ENCODE results near the gene LYRM4. TPM values are rescaled to one million over a fixed set of nuclear protein-coding genes. Genes with fewer than 3 reads are reported as not detected.

LYRM4 gene
- total and polyA plus RNA-seq, 2 experiments from 2014 or later = 51.0 to 62.0 TPM

- Histone ChIP-seq H2AFZ (no peak overlapping the region), H3K4me1 (ENCODE audit: insufficient read depth) (peaks cover 13% of the 10 kb centered on the region), H3K36me3 (ENCODE audit: insufficient read depth) (no peaks in the 10 kb centered on the region), H3K9me2 (ENCODE audit: insufficient read depth) (peaks cover 8% of the 10 kb centered on the region; the same call in 1 of the 2 replicates), H3K27me3 (ENCODE audit: insufficient read depth) (no peaks in the 10 kb centered on the region), H4K20me1 (replicated peaks; ENCODE audit: insufficient read depth) (no peaks in the 10 kb centered on the region; the same call in 1 of the 2 replicates), H3F3A (replicated peaks; ENCODE audit: low read depth) (no peaks in the 10 kb centered on the region), H3K27ac (ENCODE audit: low read depth) (no peak overlapping the region), H3K79me2 (replicated peaks; ENCODE audit: insufficient read depth) (peaks cover 22% of the 10 kb centered on the region), H3K4me3 (no peak overlapping the region), H3K4me2 (no peak overlapping the region)
- no peaks in the 10 kb centered on the region for H3K36me3 Mint-ChIP-seq (ENCODE audit: low read depth)
- no peaks in the 10 kb centered on the region for H3K9me3 Mint-ChIP-seq
- DNase-seq (ENCODE audit: low spot score) (no peak), ATAC-seq (no peak)
- peaks cover 28% of the 10 kb centered on the region for H3K4me1 Mint-ChIP-seq
- no peak overlapping the region for H3K4me3 Mint-ChIP-seq
- H3K27me3 Mint-ChIP-seq (ENCODE audit: insufficient read depth, low read depth, poor library complexity) = peaks cover 2% of the 10 kb centered on the region
- TF ChIP-seq EZH2 (IDR thresholded peaks at IDR 0.05; ENCODE audit: low read depth, unreplicated experiment) (no peak), ZNF114 (CRISPR knock-in tag; IDR thresholded peaks at IDR 0.05) (no peak), STAT1 (IDR thresholded peaks at IDR 0.05; ENCODE audit: unreplicated experiment) (no peak), POLR2AphosphoS5 (IDR thresholded peaks at IDR 0.05; ENCODE audit: low read depth) (no peak), EZH2phosphoT487 (IDR thresholded peaks at IDR 0.05; ENCODE audit: unreplicated experiment) (no peak), CTCF (conservative IDR thresholded peaks at IDR 0.05; ENCODE audit: low read depth in 2 of 2) (no peak), CREB1 (CRISPR knock-in tag; IDR thresholded peaks at IDR 0.05; ENCODE audit: low read depth) (no peak), ZNF331 (CRISPR knock-in tag; IDR thresholded peaks at IDR 0.05; ENCODE audit: low read depth) (no peak)
- TF ChIP-seq, protein P1, sequence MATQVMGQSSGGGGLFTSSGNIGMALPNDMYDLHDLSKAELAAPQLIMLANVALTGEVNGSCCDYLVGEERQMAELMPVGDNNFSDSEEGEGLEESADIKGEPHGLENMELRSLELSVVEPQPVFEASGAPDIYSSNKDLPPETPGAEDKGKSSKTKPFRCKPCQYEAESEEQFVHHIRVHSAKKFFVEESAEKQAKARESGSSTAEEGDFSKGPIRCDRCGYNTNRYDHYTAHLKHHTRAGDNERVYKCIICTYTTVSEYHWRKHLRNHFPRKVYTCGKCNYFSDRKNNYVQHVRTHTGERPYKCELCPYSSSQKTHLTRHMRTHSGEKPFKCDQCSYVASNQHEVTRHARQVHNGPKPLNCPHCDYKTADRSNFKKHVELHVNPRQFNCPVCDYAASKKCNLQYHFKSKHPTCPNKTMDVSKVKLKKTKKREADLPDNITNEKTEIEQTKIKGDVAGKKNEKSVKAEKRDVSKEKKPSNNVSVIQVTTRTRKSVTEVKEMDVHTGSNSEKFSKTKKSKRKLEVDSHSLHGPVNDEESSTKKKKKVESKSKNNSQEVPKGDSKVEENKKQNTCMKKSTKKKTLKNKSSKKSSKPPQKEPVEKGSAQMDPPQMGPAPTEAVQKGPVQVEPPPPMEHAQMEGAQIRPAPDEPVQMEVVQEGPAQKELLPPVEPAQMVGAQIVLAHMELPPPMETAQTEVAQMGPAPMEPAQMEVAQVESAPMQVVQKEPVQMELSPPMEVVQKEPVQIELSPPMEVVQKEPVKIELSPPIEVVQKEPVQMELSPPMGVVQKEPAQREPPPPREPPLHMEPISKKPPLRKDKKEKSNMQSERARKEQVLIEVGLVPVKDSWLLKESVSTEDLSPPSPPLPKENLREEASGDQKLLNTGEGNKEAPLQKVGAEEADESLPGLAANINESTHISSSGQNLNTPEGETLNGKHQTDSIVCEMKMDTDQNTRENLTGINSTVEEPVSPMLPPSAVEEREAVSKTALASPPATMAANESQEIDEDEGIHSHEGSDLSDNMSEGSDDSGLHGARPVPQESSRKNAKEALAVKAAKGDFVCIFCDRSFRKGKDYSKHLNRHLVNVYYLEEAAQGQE (IDR thresholded peaks at IDR 0.05; ENCODE audit: unreplicated experiment) = no peak
- TF ChIP-seq, protein P2, sequence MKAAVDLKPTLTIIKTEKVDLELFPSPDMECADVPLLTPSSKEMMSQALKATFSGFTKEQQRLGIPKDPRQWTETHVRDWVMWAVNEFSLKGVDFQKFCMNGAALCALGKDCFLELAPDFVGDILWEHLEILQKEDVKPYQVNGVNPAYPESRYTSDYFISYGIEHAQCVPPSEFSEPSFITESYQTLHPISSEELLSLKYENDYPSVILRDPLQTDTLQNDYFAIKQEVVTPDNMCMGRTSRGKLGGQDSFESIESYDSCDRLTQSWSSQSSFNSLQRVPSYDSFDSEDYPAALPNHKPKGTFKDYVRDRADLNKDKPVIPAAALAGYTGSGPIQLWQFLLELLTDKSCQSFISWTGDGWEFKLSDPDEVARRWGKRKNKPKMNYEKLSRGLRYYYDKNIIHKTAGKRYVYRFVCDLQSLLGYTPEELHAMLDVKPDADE (IDR thresholded peaks at IDR 0.05) = no peak
- no peak overlapping the region for H3K27ac Mint-ChIP-seq
These were observed 29.8 kb upstream of the LYRM4 start for GRCh38 chr6:5290500-5290899.
